ENCODE results near the gene SIX2. TPM values are rescaled to one million over a fixed set of nuclear protein-coding genes. Genes with fewer than 3 reads are reported as not detected.

SIX2 gene
- total RNA-seq, 3 donors from 2014 or later (not counting 1 experiment from before 2014, with no cell fraction given) = not detected

DNA sequence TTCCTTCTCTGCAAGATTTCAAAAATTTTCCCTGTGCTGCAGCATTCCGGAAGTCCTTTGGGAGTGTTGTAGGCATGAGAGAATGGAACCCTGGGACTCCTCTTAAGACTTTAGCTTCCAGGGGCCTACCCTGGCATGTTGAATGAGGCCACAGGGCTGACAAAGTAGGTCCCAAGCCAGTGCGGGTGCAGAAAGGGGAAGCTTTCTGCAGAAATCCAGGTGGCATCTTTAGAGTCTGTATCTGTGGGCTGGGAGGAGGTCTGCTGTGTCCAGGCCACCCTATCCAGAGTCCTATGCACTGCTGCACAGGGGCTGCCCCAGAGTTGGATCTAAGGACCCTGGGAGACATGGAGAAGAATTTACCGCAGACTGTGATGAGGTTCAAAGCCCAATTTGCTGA is 1.9 kb upstream of the SIX2 start:
- H3K4me3 ChIP-seq (ENCODE audit: low read length) = no peak overlapping the region
- H3K9me3 Mint-ChIP-seq = no peaks in the 10 kb centered on the region
- H3K9me3 ChIP-seq (ENCODE audit: control insufficient read depth, insufficient read depth, low read length) = no peaks in the 10 kb centered on the region
- TF ChIP-seq, protein P1, sequence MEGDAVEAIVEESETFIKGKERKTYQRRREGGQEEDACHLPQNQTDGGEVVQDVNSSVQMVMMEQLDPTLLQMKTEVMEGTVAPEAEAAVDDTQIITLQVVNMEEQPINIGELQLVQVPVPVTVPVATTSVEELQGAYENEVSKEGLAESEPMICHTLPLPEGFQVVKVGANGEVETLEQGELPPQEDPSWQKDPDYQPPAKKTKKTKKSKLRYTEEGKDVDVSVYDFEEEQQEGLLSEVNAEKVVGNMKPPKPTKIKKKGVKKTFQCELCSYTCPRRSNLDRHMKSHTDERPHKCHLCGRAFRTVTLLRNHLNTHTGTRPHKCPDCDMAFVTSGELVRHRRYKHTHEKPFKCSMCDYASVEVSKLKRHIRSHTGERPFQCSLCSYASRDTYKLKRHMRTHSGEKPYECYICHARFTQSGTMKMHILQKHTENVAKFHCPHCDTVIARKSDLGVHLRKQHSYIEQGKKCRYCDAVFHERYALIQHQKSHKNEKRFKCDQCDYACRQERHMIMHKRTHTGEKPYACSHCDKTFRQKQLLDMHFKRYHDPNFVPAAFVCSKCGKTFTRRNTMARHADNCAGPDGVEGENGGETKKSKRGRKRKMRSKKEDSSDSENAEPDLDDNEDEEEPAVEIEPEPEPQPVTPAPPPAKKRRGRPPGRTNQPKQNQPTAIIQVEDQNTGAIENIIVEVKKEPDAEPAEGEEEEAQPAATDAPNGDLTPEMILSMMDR (IDR thresholded peaks at IDR 0.05) = no peak
- no peaks in the 10 kb centered on the region for H3K36me3 ChIP-seq (ENCODE audit: control insufficient read depth, insufficient read depth, low read length)
- peaks cover 11 to 34% of the 10 kb centered on the region in 2 donors for H3K4me1 Mint-ChIP-seq
- DNase-seq (no peak), ATAC-seq (no peak)
- H3K27me3 Mint-ChIP-seq (ENCODE audit: low read depth in 2 of 2) = peaks cover 62 to 69% of the 10 kb centered on the region in 2 donors
- no peak overlapping the region for H3K27ac Mint-ChIP-seq
- peaks cover 57% of the 10 kb centered on the region for H3K27me3 ChIP-seq (ENCODE audit: control insufficient read depth, insufficient read depth, low read length)
- H3K4me3 Mint-ChIP-seq = peak overlapping the region; percentile 70
- intact Hi-C loops (cut with micrococcal nuclease) = no loop called here
- no peaks in the 10 kb centered on the region for H3K36me3 Mint-ChIP-seq
- peaks cover 25% of the 10 kb centered on the region for H3K4me1 ChIP-seq (ENCODE audit: control insufficient read depth, insufficient read depth, low read length)
- 31% methylated on average over 3 of the region's 3 CpGs for WGBS (ENCODE audit: insufficient coverage)
- no peak overlapping the region for H3K27ac ChIP-seq (ENCODE audit: low read length)

DNA sequence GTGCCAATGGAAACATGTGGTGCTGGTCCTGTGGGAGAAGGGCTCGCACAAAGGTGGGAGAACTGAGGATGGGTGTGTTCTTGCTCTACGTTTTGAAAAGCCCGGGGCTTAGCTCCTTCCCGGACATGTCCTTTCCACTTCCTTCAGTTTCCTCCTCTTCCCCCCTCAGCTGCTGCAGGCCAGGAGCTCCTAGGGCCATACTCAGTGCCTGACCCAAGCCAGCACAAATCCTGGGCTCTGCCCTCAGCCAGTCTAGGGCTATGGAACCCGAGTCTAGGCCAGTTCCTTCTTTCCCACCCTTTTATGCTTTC is 1.4 kb upstream of the SIX2 start:
- H3K4me1 ChIP-seq (ENCODE audit: control insufficient read depth, insufficient read depth, low read length) = peaks cover 25% of the 10 kb centered on the region
- peaks cover 57% of the 10 kb centered on the region for H3K27me3 ChIP-seq (ENCODE audit: control insufficient read depth, insufficient read depth, low read length)
- TF ChIP-seq, protein P1 (IDR thresholded peaks at IDR 0.05) = no peak
- Mint-ChIP-seq H3K4me3 (peak overlapping the region; percentile 70), H3K27me3 (ENCODE audit: low read depth in 2 of 2) (peaks cover 62 to 66% of the 10 kb centered on the region in 2 donors), H3K9me3 (no peaks in the 10 kb centered on the region), H3K4me1 (peaks cover 11 to 34% of the 10 kb centered on the region in 2 donors), H3K36me3 (no peaks in the 10 kb centered on the region), H3K27ac (no peak overlapping the region)
- no peak overlapping the region for H3K4me3 ChIP-seq (ENCODE audit: low read length)
- H3K9me3 ChIP-seq (ENCODE audit: control insufficient read depth, insufficient read depth, low read length) = no peaks in the 10 kb centered on the region
- no peaks in the 10 kb centered on the region for H3K36me3 ChIP-seq (ENCODE audit: control insufficient read depth, insufficient read depth, low read length)
- DNase-seq (no peak), ATAC-seq (no peak)
- 7% methylated on average over 4 of the region's 5 CpGs for WGBS (ENCODE audit: insufficient coverage)
- intact Hi-C loops (cut with micrococcal nuclease) = no loop called here
- H3K27ac ChIP-seq (ENCODE audit: low read length) = no peak overlapping the region

DNA sequence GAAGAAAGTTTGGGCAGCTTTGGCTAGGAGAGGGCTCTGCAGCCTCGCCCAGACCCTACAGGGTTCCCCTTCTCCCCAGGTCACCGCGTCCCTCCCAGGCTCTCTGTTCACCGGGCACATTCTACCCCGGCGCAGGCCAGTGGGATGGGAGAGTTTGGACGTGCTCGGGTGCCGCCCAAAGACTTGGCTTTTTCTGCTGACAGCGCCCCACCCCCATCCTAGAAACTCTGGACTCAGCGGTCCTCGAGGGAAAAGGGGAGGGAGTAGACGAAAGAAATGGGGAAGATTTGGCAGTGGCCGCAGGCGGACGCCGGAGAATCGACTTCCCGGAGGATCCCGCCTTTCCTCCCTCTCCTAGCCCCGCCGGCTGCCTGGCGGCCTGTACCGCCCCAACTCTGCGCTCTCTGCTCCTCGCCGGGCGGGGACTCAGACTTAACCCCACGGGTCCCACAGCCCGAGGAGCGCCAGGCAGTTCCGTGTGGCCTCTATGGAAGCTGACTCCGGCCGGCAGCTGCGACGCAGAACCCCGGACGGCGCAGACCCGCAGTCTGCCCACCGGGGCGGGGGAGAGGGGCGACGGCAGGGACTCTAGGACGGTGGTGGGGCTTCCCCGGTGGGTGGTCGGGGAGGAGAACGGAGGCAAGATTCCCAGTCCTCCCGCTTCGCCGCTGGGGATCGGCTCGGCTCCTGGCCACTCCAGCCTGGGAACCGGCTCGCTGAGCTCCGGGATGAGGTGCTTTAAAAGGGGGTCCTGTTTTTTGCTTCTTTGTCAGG is 863 bp upstream of the SIX2 start:
- H3K9me3 Mint-ChIP-seq = no peaks in the 10 kb centered on the region
- Histone ChIP-seq H3K27ac (ENCODE audit: low read length) (no peak overlapping the region), H3K4me3 (ENCODE audit: low read length) (no peak overlapping the region), H3K36me3 (ENCODE audit: control insufficient read depth, insufficient read depth, low read length) (no peaks in the 10 kb centered on the region), H3K27me3 (ENCODE audit: control insufficient read depth, insufficient read depth, low read length) (peaks cover 61% of the 10 kb centered on the region), H3K4me1 (ENCODE audit: control insufficient read depth, insufficient read depth, low read length) (peaks cover 25% of the 10 kb centered on the region), H3K9me3 (ENCODE audit: control insufficient read depth, insufficient read depth, low read length) (no peaks in the 10 kb centered on the region)
- peaks cover 62 to 66% of the 10 kb centered on the region in 2 donors for H3K27me3 Mint-ChIP-seq (ENCODE audit: low read depth in 2 of 2)
- ATAC-seq = no peak
- H3K4me3 Mint-ChIP-seq = peak overlapping the region; percentile 70
- TF ChIP-seq, protein P1 (IDR thresholded peaks at IDR 0.05) = no peak
- no peaks in the 10 kb centered on the region for H3K36me3 Mint-ChIP-seq
- H3K4me1 Mint-ChIP-seq = peaks cover 11 to 34% of the 10 kb centered on the region in 2 donors
- WGBS (ENCODE audit: insufficient coverage) = 3% methylated on average over 52 of the region's 56 CpGs
- no peak for DNase-seq
- H3K27ac Mint-ChIP-seq = no peak overlapping the region
- intact Hi-C loops (cut with micrococcal nuclease) = no loop called here
